Prostate gland (tissue), 2 donors: ENCODE measurements around the gene TNNI3K. TPM values are rescaled to one million over a fixed set of nuclear protein-coding genes. Genes with fewer than 3 reads are reported as not detected.

Experiments used
- DNase-seq: peaks from one replicate; pipeline ENCODE4 v3.0.0-alpha.2; 2019; ENCODE audit warnings: low spot score
- H3K27ac ChIP-seq, 2 donors: fragments of 200-600 bp; sonication (generic); 2 replicates each; pipeline ENCODE4 v1.5.1; 2017 to 2019
- H3K27me3 ChIP-seq: fragments of 200-600 bp; sonication (generic); replicated peaks from 2 replicates; pipeline ENCODE4 v1.5.1; 2019; ENCODE audit not compliant: insufficient read depth
- H3K36me3 ChIP-seq, 2 donors: fragments of 200-600 bp; sonication (generic); 1 replicate in 1 of 2; 2 replicates in 1 of 2; pipeline versions ENCODE4 v1.5.1 to v1.8.1; 2017 to 2019
- H3K4me1 ChIP-seq: fragments of 200-600 bp; sonication (generic); replicated peaks from 2 replicates; pipeline ENCODE4 v1.5.1; 2019
- H3K4me3 ChIP-seq, 2 donors: fragments of 200-600 bp; sonication (generic); 2 replicates each; pipeline ENCODE4 v1.5.1; 2017 to 2019
- H3K9me3 ChIP-seq: fragments of 200-600 bp; sonication (generic); 2 replicates; pipeline ENCODE4 v1.5.1; 2017
- POLR2A ChIP-seq: fragments of 450-650 bp; IDR thresholded peaks from one replicate; pipeline ENCODE4 v1.6.1; 2016; ENCODE audit warnings: antibody characterized with exemption, mild to moderate bottlenecking
- POLR2AphosphoS5 ChIP-seq: sonication (generic); formaldehyde crosslinking; IDR thresholded peaks from one replicate; pipeline ENCODE4 v1.6.1; 2017; ENCODE audit warnings: antibody characterized with exemption
- WGBS: methylation state at CpG from one replicate; pipeline ENCODE4 v1.1.5; 2018; 5-methylcytosine and 5-hydroxymethylcytosine counted together
- intact Hi-C: fragments of 100-400 bp; cut with DNase I; formaldehyde crosslinking; loops from one replicate; pipeline ENCODE4 v1.14.2; 2022
- total RNA-seq, 2 donors: library from RNA; depleted of rRNA; stranded (reverse); fragments of >200 nt; gene quantifications; one replicate each; pipeline ENCODE4 v1.1.0, GENCODE V29; 2016
- TF ChIP-seq, protein P1 (sequence below), 4 experiments: fragments of 200-600 bp in 2 of 4; fragments of 450-650 bp in 2 of 4; sonication (generic) in 2 of 4; IDR thresholded peaks; 1 replicate in 3 of 4; 2 replicates in 1 of 4; pipeline ENCODE4 v1.5.1; 2016 to 2019; ENCODE audit warnings: antibody characterized with exemption in 4 of 4, mild to moderate bottlenecking in 2 of 4, moderate library complexity in 2 of 4

Gene TNNI3K
- total RNA-seq, 2 donors from 2014 or later: not detected

DNA sequence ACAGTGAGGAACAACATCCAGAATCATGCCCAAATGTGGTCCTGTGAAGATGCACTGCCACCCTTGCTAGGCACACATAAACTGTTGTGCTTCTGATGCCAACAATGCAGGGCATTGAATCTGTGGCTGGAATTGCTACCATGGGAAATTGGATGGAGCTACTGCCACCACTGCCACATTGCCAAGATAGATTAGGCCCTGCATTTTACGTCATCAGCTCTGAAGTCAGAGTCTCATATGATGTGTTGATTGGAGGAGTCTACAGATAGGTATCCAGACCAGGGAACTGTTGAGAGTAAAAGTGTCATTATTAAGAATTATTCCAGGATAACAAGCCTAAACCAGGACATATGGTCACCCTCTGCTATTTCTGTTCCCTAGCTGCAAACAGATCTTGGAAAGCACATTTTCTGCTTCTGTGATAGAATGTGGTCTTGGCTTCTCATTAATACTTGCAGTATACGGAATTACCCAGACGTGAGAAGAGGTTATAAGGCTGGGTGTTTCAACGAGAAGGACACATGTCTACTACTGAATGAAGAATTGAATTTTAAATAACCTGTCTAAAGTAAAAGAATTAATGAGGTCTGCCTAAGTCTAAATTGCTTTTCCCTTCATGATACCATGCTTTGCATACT, 106.6 kb downstream of the TNNI3K start:
- Histone ChIP-seq H3K4me1 (no peaks in the 10 kb centered on the region), H3K36me3 (no peaks in the 10 kb centered on the region), H3K27me3 (no peaks in the 10 kb centered on the region), H3K9me3 (no peaks in the 10 kb centered on the region), H3K4me3 (no peak overlapping the region), H3K27ac (no peak overlapping the region)
- DNase-seq: no peak
- intact Hi-C loops: no loop called here
- TF ChIP-seq POLR2A: no peak
- TF ChIP-seq POLR2AphosphoS5: no peak
- TF ChIP-seq, protein P1, sequence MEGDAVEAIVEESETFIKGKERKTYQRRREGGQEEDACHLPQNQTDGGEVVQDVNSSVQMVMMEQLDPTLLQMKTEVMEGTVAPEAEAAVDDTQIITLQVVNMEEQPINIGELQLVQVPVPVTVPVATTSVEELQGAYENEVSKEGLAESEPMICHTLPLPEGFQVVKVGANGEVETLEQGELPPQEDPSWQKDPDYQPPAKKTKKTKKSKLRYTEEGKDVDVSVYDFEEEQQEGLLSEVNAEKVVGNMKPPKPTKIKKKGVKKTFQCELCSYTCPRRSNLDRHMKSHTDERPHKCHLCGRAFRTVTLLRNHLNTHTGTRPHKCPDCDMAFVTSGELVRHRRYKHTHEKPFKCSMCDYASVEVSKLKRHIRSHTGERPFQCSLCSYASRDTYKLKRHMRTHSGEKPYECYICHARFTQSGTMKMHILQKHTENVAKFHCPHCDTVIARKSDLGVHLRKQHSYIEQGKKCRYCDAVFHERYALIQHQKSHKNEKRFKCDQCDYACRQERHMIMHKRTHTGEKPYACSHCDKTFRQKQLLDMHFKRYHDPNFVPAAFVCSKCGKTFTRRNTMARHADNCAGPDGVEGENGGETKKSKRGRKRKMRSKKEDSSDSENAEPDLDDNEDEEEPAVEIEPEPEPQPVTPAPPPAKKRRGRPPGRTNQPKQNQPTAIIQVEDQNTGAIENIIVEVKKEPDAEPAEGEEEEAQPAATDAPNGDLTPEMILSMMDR (IDR thresholded peaks at IDR 0.05): no peak
- 88% methylated on average over 4 of the region's 4 CpGs for WGBS

DNA sequence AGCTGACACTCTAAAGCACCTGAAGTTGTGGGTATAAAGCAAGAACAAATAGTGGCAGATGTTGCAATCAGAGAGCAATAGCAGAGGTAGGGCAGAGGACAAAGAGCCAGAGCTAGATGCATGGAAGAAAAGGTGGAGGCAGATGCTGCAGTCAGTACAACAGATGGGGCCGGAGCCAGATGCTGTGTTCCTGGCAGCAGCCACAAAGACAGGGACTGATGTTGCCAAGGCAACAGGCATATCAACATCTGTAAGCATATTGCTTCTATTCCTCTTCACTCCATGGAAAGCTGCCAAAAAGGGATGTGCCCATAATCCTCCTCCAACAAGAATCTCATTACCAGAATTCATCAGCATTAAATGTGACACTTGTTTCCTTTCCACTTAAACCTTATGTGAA, 108.0 kb downstream of the TNNI3K start:
- intact Hi-C loops: no loop called here
- Histone ChIP-seq H3K4me3 (no peak overlapping the region), H3K27me3 (no peaks in the 10 kb centered on the region), H3K27ac (no peak overlapping the region), H3K4me1 (no peaks in the 10 kb centered on the region), H3K9me3 (no peaks in the 10 kb centered on the region), H3K36me3 (no peaks in the 10 kb centered on the region)
- TF ChIP-seq POLR2AphosphoS5 (no peak), POLR2A (no peak)
- TF ChIP-seq, protein P1 (IDR thresholded peaks at IDR 0.05): no peak
- DNase-seq: no peak
- 11% methylated on average over 1 of the region's 1 CpG for WGBS

DNA sequence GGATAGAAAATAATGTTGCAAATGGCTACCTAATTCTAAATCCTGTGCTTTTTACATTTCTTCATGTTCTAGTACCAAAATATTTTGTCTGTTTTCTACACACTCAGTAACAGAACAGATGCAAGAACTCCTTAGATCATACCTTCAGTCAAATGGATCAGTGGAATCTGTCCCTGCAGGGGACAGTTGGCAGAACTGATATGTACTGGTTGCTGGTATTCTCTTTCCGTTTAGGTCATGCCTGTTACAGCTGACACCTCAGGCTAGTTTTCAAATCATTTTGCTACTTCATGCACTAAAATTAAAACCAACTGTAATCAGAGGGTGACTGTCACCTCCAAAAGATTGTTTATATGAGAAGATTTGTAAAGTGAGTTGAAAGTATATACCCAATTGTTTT, 109.2 kb downstream of the TNNI3K start:
- H3K4me1 ChIP-seq: no peaks in the 10 kb centered on the region
- DNase-seq: no peak
- intact Hi-C loops: no loop called here
- no peaks in the 10 kb centered on the region for H3K36me3 ChIP-seq
- no peak overlapping the region for H3K27ac ChIP-seq
- no peak overlapping the region for H3K4me3 ChIP-seq
- TF ChIP-seq POLR2AphosphoS5 (no peak), POLR2A (no peak)
- TF ChIP-seq, protein P1 (IDR thresholded peaks at IDR 0.05): no peak
- no peaks in the 10 kb centered on the region for H3K9me3 ChIP-seq
- H3K27me3 ChIP-seq: no peaks in the 10 kb centered on the region
- 63% methylated on average over 1 of the region's 1 CpG for WGBS

DNA sequence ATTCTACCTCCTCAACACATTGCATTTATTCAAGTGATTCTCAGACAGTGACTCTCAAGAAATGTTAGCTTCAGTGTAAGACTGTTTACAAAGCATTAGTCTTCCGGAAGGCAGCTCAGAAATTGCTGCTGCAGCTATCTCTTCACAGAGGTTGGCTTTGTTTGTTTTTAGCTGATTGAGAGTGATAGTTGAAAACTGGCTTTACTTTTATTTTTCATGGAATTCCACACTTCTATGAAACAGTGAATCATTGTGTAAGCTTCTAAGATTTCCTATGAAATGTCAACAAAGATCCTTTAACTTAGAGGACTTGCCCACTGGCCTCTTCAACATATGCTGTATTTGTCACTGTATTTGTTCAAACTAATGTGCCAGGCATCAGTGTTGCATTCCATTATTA, 121.3 kb downstream of the TNNI3K start:
- 43% methylated on average over 1 of the region's 1 CpG for WGBS
- Histone ChIP-seq H3K4me3 (no peak overlapping the region), H3K9me3 (no peaks in the 10 kb centered on the region), H3K27ac (no peak overlapping the region), H3K27me3 (no peaks in the 10 kb centered on the region), H3K4me1 (no peaks in the 10 kb centered on the region), H3K36me3 (no peaks in the 10 kb centered on the region)
- intact Hi-C loops: no loop called here
- TF ChIP-seq POLR2AphosphoS5 (no peak), POLR2A (no peak)
- TF ChIP-seq, protein P1 (IDR thresholded peaks at IDR 0.05): no peak
- no peak for DNase-seq

DNA sequence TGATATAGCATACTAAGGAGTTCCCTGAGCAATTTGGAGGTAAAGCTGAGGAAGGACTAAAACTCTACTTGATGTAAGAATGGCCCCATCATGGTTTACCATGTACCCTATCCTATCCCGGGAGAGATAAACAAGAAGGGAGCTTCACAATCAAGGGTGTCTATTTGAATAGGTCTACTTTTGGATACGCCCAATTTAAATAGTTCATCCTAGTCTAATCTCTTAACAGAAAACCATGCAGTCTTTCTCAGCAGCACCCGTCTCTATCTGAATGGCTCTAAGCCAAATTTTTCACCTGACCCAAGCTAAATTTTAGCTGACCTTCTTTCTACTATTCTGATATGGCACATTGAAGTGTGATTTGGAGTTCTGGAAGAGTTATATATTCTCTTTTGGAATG, 122.0 kb downstream of the TNNI3K start:
- intact Hi-C loops: no loop called here
- no peaks in the 10 kb centered on the region for H3K36me3 ChIP-seq
- H3K27me3 ChIP-seq: no peaks in the 10 kb centered on the region
- no peak for DNase-seq
- 70% methylated on average over 3 of the region's 3 CpGs for WGBS
- H3K27ac ChIP-seq: no peak overlapping the region
- no peaks in the 10 kb centered on the region for H3K9me3 ChIP-seq
- H3K4me1 ChIP-seq: no peaks in the 10 kb centered on the region
- H3K4me3 ChIP-seq: no peak overlapping the region
- TF ChIP-seq POLR2A (no peak), POLR2AphosphoS5 (no peak)
- TF ChIP-seq, protein P1 (IDR thresholded peaks at IDR 0.05): no peak
